GM06990 (cell line): Measurements from ENCODE around the gene WRAP73.
A peak's percentile ranks its signal among the peaks of the same experiment; 100 is the strongest.

Source experiments
- DNase-seq: peaks from one replicate; pipeline ENCODE4 v3.0.0-alpha.2; 2011; ENCODE audit not compliant: insufficient read length; ENCODE audit errors: extremely low read depth
- H3K27me3 ChIP-seq: replicated peaks from 2 replicates; pipeline ENCODE4 v1.6.0; 2011; ENCODE audit warnings: low read length; ENCODE audit not compliant: control insufficient read depth, insufficient read depth
- H3K36me3 ChIP-seq: 2 replicates; pipeline ENCODE4 v1.5.1; 2011; ENCODE audit warnings: low read length; ENCODE audit not compliant: control insufficient read depth, insufficient read depth
- H3K4me3 ChIP-seq: replicated peaks from 2 replicates; pipeline ENCODE4 v1.5.1; 2011; ENCODE audit warnings: low read depth, mild to moderate bottlenecking, control low read depth, low read length
- CTCF ChIP-seq: IDR thresholded peaks from 2 replicates; pipeline ENCODE4 v1.5.1; 2011; ENCODE audit warnings: low read length, control low read depth, mild to moderate bottlenecking, inconsistent platforms; ENCODE audit not compliant: insufficient read depth, poor library complexity, severe bottlenecking

The WRAP73 gene

GRCh38 chr1:3656450-3657095, 6.7 kb upstream of the WRAP73 start:
- Histone ChIP-seq H3K4me3 (peak overlapping the region; percentile 47), H3K36me3 (no peaks in the 10 kb centered on the region), H3K27me3 (no peaks in the 10 kb centered on the region)
- TF ChIP-seq CTCF: no peak
- peak; percentile 77 for DNase-seq

- TF ChIP-seq CTCF: no peak
- H3K4me3 ChIP-seq: no peak overlapping the region; the same call in 1 of the 2 replicates
- H3K27me3 ChIP-seq: no peaks in the 10 kb centered on the region
- H3K36me3 ChIP-seq: no peaks in the 10 kb centered on the region
- DNase-seq: no peak
Measured at GRCh38 chr1:3654549-3655281, 4.8 kb upstream of the WRAP73 start.

- no peak for DNase-seq
- H3K36me3 ChIP-seq: no peaks in the 10 kb centered on the region
- H3K4me3 ChIP-seq: peak overlapping the region; percentile 79
- no peaks in the 10 kb centered on the region for H3K27me3 ChIP-seq
- TF ChIP-seq CTCF: no peak
Measured at GRCh38 chr1:3653286-3653618, 3.3 kb upstream of the WRAP73 start.

- Histone ChIP-seq H3K27me3 (no peaks in the 10 kb centered on the region), H3K36me3 (no peaks in the 10 kb centered on the region), H3K4me3 (peak overlapping the region; percentile 79)
- no peak for TF ChIP-seq CTCF
- peak; percentile 58 for DNase-seq
Measured at GRCh38 chr1:3652548-3653285, 2.8 kb upstream of the WRAP73 start.

GRCh38 chr1:3651930-3652547, 2.1 kb upstream of the WRAP73 start, which contains the start of gene TP73:
Gene TP73, plus strand, starts transcription at chr1:3652516. Its CDS starts 29,850 bp downstream, at chr1:3682366.
- DNase-seq: peak; percentile 83
- TF ChIP-seq CTCF: no peak
- peaks cover 2% of the 10 kb centered on the region for H3K36me3 ChIP-seq
- H3K4me3 ChIP-seq: peak within 1 kb of the TSS; percentile 79
- no peaks in the 10 kb centered on the region for H3K27me3 ChIP-seq
